ENCODE results near the gene CLCNKA.
"Not testable (repeated sequence)": the region's sequence is repeated elsewhere in the genome, so short reads cannot be mapped to it uniquely, and the experiment has no call there.

Gene CLCNKA

DNA sequence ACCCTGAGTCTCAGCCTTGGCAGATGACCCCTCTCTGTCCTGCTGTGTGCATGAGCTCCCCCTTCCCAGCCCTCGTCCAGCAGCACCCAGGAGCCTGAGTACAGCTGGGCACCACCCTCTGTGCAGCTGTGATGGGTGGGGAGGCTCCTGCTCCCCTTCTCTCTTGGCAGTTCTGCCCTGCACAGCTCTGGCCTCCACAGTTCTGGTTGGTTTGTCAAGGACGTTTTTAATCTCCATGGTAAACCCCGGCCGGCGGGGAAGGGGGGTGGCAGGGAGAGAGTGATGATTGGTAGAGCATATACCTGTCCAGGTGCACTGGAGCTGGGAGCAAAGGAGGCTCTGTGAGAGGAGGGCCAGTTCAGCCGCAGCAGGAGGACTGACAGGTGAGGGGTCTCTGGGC, at the start of gene CLCNKA:
Gene CLCNKA (plus strand): TSS at position 356 of the 400 bp plus-strand sequence. CDS start 584 bp downstream, outside the sequence.
- no peak for DNase-seq (ENCODE audit: low read depth in 2 of 2)

DNA sequence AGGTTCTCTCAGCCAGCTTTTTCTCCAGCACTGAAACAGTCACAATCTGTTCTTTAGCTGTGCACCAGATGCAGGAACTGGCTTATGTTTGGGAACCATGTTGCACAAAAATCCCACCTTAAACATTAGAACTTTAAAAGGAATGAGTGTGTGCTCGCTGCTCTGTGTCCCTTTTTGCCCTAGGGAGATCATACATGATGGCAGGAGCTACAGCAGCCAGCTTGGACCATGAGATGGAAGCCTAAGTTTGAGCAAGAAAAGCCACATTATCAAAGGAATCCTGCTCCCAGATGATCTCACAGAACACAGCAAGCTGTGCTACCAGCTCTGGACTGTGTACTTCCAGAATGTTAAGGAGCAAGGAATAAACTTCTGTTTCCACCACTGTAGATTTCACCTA, 49.4 kb upstream of the CLCNKA start:
- DNase-seq (ENCODE audit: low read depth in 2 of 2): no peak

DNA sequence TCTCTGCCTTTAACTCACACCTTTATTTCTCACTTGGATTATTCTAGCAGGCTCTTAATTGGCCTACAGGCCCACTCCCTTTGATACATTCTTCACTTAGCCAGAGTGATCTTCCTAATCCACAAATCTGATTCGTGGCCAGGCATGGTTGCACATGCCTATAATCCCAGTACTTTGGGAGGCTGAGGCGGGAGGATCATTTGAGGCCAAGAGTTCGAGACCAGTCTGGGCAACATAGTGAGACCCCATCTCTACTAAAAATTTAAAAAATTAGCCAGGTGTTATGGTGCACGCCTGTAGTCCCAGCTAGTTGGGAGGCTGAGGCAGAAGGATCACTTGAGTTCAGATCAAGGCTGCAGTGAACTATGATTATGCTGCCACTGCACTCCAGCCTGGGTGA, 48.1 kb upstream of the CLCNKA start:
- no peak for DNase-seq (ENCODE audit: low read depth in 2 of 2)

DNA sequence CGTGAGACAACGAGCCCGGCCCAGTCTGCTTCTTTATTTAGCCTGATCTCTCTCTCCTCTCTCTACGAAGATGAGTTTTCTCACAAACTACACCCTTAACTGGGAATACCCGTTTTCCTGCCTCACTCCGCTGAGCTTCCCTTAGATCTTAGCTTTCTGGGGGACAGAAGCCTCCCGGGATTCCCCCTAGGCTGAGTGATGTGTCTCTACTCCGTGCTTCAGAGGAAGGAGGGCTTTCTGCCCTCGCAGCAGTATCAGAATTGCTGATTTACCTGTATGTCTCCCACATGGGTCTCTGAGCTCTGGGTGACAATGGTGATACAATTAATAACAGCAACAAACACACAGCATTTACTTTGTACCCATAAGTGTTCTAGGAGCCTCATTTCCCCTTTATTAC, 47.0 kb upstream of the CLCNKA start:
- peak in 1 of 2 donors; percentile 17 for DNase-seq (ENCODE audit: low read depth in 2 of 2)

- DNase-seq (ENCODE audit: low read depth in 2 of 2): peak; percentile 78 to 84
These were observed 46.5 kb upstream of the CLCNKA start for GRCh38 chr1:15975358-15975804.

DNA sequence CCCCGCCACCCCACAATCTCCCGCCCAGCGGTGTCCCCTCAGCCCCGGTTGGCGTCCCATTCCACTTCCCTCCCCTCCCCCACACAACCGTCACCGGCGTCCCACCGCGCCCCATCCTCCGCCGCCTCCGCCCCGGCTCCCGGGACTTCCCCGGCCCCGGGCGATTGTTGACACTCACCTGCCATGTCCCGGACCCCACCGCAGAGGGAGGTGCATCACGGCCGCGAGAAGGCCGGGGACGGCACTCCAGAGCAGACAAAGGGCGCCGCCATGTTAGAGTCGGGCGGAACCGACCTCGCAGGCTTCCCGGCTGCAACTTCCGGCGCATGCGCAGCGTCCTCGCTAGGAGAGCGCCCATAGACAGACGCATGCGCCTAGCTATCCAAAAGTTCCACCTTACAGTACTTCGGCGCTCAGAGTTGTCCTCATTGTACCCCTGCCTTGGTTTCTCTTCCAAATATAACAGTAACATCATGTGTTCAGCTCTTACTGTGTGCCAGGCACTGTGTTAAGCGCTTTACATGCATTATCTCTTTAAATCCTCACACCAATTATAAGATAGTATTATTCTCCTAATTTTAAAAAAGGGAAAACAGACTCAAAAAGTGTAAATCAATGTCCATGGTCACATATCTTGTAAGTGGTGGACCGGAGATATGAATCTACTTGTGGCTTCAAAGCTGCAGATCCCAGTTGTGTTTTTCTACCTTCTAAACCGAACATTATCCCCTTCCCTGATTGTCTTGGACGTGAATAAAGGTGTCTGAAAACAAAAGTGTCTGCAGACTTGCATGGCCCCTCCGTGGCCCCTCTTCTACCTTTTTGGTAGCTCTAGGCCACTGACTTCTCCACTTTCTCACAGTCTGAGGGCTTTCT, 45.8 kb upstream of the CLCNKA start, which contains the start of gene ZBTB17:
Gene ZBTB17 (minus strand): TSS at position 297 of the 876 bp plus-strand sequence. CDS start 27,606 bp downstream, outside the sequence.
- peak; percentile 94 to 95 for DNase-seq (ENCODE audit: low read depth in 2 of 2)

DNA sequence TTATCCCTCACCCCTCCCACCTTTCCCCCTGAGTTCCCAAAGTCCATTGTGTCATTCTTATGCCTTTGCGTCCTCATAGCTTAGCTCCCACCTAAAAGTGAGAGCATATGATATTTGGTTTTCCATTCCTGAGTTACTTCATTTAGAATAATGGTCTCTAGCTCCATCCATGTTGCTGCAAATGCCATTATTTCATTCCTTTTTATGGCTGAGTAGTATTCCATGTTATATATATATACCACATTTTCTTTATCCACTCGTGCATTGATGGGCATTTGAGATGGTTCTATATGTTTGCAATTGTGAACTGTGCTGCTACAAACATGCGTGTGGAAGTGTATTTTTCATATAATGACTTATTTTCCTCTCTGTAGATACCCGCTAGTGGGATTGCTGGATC, 43.9 kb upstream of the CLCNKA start:
- DNase-seq (ENCODE audit: low read depth in 2 of 2): not testable (repeated sequence)

GRCh38 chr1:15981679-15982078, 40.2 kb upstream of the CLCNKA start:
- no peak for DNase-seq (ENCODE audit: low read depth in 2 of 2)

GRCh38 chr1:15983275-15983674, 38.6 kb upstream of the CLCNKA start:
- no peak for DNase-seq (ENCODE audit: low read depth in 2 of 2)

DNA sequence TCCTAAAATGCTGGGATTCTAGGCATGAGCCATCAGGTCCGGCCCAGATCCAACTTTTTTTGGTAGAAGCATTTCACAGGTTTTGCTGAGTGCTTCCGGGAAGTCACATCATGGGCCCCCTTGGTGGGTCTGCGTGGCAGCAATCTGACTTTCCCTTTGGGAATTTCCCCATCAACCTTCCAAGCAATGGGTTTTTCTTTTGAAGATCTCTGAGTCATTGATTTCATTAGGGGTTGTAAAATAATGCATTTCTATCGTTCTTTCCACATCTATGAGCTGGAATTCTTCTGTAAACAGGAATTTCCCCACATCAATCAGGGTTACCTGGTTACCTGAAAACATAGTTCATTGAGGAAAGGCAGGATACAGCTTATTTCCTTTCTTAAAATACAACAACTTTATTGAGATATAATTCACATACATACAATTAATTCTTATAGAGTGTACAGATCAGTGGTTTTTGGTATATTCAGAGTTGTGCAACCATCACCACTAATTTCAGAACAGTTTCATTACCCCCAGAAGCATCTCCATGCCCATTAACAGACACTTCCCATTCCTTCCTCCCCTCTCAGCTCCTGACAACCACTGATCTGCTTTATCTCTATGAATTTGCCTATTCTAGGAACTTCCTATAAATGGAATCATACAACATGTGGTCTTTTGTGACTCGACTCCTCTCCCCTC, 36.1 kb upstream of the CLCNKA start:
- no peak for DNase-seq (ENCODE audit: low read depth in 2 of 2)

GRCh38 chr1:15988856-15989736, 32.7 kb upstream of the CLCNKA start:
- no peak for DNase-seq (ENCODE audit: low read depth in 2 of 2)

GRCh38 chr1:15989776-15990175, 32.1 kb upstream of the CLCNKA start:
- no peak for DNase-seq (ENCODE audit: low read depth in 2 of 2)

- no peak for DNase-seq (ENCODE audit: low read depth in 2 of 2)
These were observed 30.2 kb upstream of the CLCNKA start for GRCh38 chr1:15991427-15992186.

GRCh38 chr1:15992187-15992553, 29.7 kb upstream of the CLCNKA start:
- no peak for DNase-seq (ENCODE audit: low read depth in 2 of 2)

- DNase-seq (ENCODE audit: low read depth in 2 of 2): no peak
These were observed 29.0 kb upstream of the CLCNKA start for GRCh38 chr1:15992582-15993500.

DNA sequence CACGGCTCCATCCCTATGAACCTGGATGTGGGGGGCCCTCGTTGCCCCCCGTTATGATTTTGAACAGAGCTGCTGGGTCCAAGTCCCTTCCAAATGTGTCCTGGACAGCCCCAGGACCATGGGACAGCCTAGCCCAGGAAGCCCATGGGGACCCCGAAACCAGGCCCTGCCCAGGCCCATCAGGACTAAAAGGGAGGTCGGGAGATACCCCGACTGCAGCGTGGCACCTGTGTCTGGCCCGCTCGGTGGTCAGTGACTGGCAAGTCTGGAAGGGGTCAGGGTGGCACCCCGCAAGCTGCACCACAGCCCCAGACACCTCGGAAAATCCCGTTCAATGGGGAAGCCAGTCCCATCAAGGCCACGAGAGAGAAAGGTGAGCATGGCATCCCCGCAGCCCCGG, 28.2 kb upstream of the CLCNKA start:
- no peak for DNase-seq (ENCODE audit: low read depth in 2 of 2)

DNA sequence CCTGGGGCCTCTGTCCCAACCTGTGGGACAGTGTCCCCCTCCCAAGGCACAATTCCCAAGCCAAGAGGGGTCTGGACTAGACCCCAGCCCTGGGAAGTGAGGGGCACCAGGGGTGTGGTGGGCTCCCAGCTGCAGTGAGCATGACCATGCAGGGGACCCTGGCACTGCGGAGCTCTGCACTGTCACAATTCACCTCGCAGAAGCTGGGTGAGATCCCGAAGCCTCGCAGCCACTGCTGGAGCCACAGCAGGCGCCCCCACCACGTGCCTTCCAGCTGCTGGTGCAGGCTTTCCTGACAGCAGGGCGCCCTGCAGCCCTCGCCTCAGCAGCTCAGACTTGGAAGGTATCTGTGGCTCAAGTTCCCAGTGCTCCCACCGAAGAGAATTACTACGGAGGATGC, 27.8 kb upstream of the CLCNKA start:
- DNase-seq (ENCODE audit: low read depth in 2 of 2): no peak

GRCh38 chr1:15994590-15995351, 27.1 kb upstream of the CLCNKA start:
- peak in 1 of 2 donors; percentile 19 for DNase-seq (ENCODE audit: low read depth in 2 of 2)

DNA sequence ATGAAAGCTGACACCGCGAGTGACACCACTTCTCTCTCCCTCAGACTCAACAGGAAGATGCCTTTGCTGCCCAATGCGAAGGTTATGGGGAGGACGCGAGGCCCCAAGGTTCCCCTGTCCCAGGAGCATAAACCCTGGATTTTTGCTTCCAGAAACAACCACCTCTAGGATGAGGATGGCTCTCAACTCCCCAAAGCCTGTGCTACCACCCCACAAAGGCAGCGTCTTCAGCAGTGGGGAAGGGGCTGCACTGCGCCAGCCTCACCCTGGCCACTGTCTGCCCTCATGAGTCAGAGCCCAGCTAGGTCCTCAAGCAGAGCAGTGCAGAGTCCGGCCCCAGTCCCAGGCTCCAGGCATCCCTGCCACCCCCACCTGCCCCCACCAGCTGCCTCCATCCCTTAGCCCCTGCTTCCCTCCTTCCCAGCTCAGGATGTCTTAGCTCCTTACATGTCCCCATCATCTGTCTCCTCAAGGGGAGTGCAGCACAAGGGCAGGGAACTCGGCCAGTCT, 24.7 kb upstream of the CLCNKA start:
- DNase-seq (ENCODE audit: low read depth in 2 of 2): no peak
